GM10266 (cell line): ENCODE measurements around the gene TTC5.
A peak's percentile ranks its signal among the peaks of the same experiment; 100 is the strongest.

Source experiments
- DNase-seq: peaks from one replicate; pipeline ENCODE4 v3.0.0; 2012; ENCODE audit errors: extremely low spot score
- CTCF ChIP-seq: IDR thresholded peaks from 2 replicates; pipeline ENCODE4 v1.5.1; 2012; ENCODE audit warnings: mild to moderate bottlenecking, low read depth; ENCODE audit not compliant: control insufficient read depth, insufficient read depth; ENCODE audit errors: missing control alignments

Gene TTC5

GRCh38 chr14:20331053-20331613 is 25.4 kb upstream of the TTC5 start:
- no peak for DNase-seq
- no peak for TF ChIP-seq CTCF

GRCh38 chr14:20329355-20329754 is 23.6 kb upstream of the TTC5 start:
- no peak for TF ChIP-seq CTCF
- DNase-seq = no peak

- TF ChIP-seq CTCF = no peak
- no peak for DNase-seq
These were observed 23.0 kb upstream of the TTC5 start for GRCh38 chr14:20328705-20329104.

- peak; percentile 48 for DNase-seq
- peak; percentile 50 for TF ChIP-seq CTCF
These were observed 21.5 kb upstream of the TTC5 start for GRCh38 chr14:20327005-20327869.

GRCh38 chr14:20317720-20318119 is 12.0 kb upstream of the TTC5 start:
- DNase-seq = no peak
- no peak for TF ChIP-seq CTCF

GRCh38 chr14:20314026-20314425 is 8.3 kb upstream of the TTC5 start:
- DNase-seq = no peak
- TF ChIP-seq CTCF = no peak

GRCh38 chr14:20306079-20306423 is 300 bp upstream of the TTC5 start:
- TF ChIP-seq CTCF = no peak

More at GRCh38 chr14:20306079-20306423, 300 bp upstream of the TTC5 start:
- DNase-seq = no peak
